HG02610 (cell line): ENCODE results near the gene CABCOCO1.
"Not testable (repeated sequence)": the region's sequence is repeated elsewhere in the genome, so short reads cannot be mapped to it uniquely, and the experiment has no call there.

Source experiments
- ATAC-seq: cut with Tn5 transposase; IDR thresholded peaks from one replicate; pipeline ENCODE4 v1.9.1; 2021; ENCODE audit warnings: mild to moderate bottlenecking, moderate library complexity; ENCODE audit not compliant: unreplicated experiment

CABCOCO1 gene

DNA sequence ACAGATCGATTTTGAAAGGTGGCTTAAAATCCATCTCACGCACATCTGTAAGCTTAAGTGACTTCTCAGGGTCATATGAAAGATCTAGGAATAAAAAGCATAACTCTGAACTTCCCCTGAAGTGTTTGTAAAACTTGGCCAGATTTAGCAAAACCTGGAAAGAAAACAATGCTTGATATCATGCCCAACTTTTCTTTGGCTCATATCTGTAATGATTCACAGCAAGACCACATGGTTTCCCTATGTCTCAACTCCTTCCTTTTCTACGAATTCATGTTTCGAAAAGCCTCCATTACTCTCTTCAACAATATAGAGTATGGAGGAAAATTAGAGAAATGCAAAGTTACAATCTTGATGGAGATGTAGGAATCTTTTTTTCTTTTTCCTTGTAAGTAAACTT, 20.1 kb upstream of the CABCOCO1 start:
- no peak for ATAC-seq

GRCh38 chr10:61643316-61643751, 19.4 kb upstream of the CABCOCO1 start:
- ATAC-seq, result no peak

DNA sequence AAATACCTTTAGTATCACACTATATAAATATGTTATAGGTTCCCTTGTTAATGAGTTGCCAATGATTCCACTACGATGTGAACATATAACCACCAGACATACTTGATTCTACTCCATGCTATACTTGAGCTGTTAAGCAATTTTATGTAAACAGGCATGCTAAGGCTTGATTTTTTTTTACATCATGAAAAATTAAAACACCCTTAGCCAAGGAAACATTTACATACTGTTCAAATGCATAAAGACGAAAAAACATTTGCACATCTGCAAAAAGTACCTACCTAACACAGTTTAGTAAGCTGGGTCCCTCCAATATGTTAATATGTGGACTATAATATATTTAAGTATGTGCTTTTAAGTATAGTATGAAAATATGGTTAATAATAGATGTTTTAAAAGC, 9.0 kb upstream of the CABCOCO1 start:
- no peak for ATAC-seq

DNA sequence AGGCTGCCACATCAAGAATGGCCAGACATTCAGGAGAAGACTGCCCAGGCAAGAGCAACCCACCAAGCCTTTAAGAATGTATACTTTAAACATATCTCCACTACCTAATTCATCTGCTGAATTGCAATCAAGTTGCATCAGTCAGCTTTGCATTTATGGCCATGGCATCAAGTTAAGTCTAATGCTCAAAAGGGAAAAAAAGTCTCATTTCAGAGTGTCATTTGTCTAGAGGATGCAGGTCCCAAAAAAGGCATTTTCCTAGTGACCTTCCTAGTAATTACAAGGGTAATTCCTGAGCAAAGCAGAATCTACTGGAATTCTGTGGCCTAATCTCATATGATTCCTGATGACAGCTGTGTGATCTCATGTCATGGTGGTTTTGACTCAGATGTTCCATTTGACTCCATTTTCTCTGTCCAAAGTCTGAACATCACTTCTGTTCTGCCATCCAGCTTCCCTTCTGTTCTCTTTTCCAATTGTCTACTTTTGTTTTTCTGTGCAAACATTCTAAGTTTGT, 7.3 kb upstream of the CABCOCO1 start:
- no peak for ATAC-seq

GRCh38 chr10:61663466-61663865, 737 bp downstream of the CABCOCO1 start:
- ATAC-seq, result no peak

GRCh38 chr10:61664985-61665384, 2.3 kb downstream of the CABCOCO1 start:
- no peak for ATAC-seq

DNA sequence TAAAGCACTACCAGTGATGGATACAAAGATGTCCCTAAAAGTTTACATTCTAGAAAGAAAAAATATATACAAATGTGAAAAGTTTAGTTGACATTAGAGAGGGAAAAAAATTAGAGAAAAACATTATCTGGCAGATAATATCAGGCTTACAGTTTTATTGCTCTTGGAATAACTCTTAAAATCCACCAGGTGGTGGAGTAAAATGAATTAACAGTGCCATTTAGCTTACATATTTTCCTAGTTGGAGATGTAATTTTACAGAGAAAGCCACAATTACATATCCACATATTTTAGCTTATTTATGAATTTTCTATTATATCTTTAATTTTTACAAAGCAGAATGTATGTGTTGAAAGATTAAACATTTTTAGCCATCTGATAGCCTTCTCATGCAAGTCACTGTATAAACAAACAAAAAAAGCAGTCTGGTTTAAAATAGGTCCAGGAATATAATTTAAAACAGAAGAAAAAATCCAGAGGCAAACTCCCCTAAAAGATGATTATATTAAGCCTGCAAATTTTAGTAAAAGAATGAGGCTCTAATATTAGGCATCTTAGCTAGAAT, 6.5 kb downstream of the CABCOCO1 start:
- no peak for ATAC-seq

DNA sequence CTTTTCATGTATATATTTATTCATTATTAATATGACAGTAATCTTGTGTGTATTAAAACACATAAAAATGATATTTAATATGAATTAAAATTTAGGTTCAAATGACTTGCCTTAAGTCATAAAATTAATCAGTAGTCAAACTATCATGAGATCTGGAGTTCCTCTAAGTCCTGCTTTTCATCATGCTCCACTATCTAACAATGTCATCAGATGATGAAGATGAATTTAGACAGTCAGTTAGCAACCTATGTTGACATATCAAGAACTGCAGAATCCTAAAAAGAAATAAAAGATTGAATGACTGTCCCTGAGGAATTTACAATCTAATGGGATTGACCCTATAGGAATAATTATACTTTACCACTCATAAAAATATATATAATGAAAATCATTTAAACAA, 7.1 kb downstream of the CABCOCO1 start:
- no peak for ATAC-seq

DNA sequence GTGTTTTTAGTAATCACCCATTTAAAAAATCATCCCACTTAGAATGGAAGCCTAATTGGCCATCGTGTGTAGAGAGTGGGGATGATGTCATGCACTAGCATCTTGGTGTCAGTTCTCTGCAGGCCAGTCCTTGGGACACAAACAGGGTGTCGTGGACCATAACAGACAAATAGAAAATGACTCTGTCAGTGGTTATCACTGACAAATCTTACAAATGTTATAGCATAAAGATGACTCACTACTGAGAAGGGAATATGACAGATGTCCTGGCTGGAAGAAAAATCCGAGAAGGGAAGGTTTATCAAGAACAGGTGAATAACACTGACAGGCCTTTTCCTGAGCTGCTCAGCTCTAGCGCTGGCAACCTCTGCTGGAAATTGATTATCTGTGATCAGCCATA, 10.6 kb downstream of the CABCOCO1 start:
- ATAC-seq, result no peak

GRCh38 chr10:61682323-61682722, 19.6 kb downstream of the CABCOCO1 start:
- no peak for ATAC-seq

GRCh38 chr10:61683319-61683718, 20.6 kb downstream of the CABCOCO1 start:
- ATAC-seq, result no peak

- no peak for ATAC-seq
These were observed 22.3 kb downstream of the CABCOCO1 start for GRCh38 chr10:61684894-61685507.

GRCh38 chr10:61688551-61689308, 26.0 kb downstream of the CABCOCO1 start:
- ATAC-seq, result no peak

- ATAC-seq, result not testable (repeated sequence)
These were observed 28.9 kb downstream of the CABCOCO1 start for GRCh38 chr10:61691667-61692066.

GRCh38 chr10:61692447-61693010, 29.8 kb downstream of the CABCOCO1 start:
- ATAC-seq, result no peak

- ATAC-seq, result no peak
These were observed 36.4 kb downstream of the CABCOCO1 start for GRCh38 chr10:61698968-61699655.

- no peak for ATAC-seq
These were observed 38.5 kb downstream of the CABCOCO1 start for GRCh38 chr10:61701055-61701705.

- no peak for ATAC-seq
These were observed 39.0 kb downstream of the CABCOCO1 start for GRCh38 chr10:61701706-61702105.

- no peak for ATAC-seq
These were observed 39.9 kb downstream of the CABCOCO1 start for GRCh38 chr10:61702584-61702983.

DNA sequence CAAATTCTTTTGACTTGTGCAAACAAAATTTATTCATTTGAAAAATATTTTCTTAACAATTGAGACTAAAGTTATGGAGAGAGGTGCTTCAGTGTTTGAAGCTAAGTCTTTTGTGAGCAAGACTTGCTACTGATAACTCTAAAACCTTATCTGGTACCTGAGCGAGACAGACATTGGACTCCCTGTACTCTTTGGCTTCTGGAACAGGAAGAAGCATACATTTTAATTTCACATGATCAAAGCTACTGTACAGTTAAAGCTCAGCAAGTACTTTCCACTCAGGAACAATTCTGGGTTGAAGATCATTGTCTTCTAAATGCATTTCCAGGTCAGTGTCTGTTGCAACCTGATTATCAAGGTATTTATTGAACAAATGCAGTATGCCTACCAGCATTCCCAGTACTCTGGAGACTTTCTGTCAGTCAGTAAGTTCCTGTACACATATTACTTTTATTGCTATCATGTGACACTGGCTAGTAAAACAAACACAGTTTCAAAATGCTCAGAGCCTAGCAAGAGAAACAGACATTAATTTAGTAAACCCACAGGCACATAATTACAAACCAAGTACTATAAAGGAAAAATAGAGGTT, 42.4 kb downstream of the CABCOCO1 start:
- ATAC-seq, result no peak
